Fibroblast of mammary gland (primary cell): ENCODE measurements around the gene TLK1.

Experiments
- DNase-seq: peaks from one replicate; pipeline ENCODE4 v3.0.0-alpha.2; 2010; ENCODE audit warnings: low read depth
- H3K4me3 ChIP-seq: 2 replicates; pipeline ENCODE4 v1.5.1; 2011; ENCODE audit warnings: low read depth, mild to moderate bottlenecking, low read length, moderate library complexity; ENCODE audit not compliant: control insufficient read depth
- TF ChIP-seq, protein P1 (sequence below): conservative IDR thresholded peaks from 2 replicates; pipeline ENCODE4 v1.5.1; 2011; ENCODE audit warnings: low read depth, low read length, inconsistent platforms; ENCODE audit not compliant: control insufficient read depth, insufficient read depth

TLK1 gene

DNA sequence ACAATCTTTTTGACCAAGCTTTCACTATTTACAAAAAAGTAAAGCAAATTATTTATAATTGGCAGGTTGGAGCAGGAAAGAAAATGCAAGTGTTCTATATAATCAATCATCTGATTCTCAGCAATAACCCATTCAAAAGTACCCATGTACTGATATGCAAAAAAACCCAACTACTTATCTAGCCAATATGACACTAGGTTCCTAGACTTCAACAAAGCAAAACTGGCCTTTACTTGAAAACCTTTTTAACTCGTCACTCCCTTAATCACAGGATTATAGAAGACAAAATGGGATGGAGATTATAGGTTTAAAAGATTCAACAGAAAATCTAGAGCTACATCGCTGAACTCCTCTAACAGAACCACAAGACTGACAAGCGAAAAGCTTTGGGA, 3.6 kb downstream of the TLK1 start:
- H3K4me3 ChIP-seq: no peak overlapping the region
- TF ChIP-seq, protein P1, sequence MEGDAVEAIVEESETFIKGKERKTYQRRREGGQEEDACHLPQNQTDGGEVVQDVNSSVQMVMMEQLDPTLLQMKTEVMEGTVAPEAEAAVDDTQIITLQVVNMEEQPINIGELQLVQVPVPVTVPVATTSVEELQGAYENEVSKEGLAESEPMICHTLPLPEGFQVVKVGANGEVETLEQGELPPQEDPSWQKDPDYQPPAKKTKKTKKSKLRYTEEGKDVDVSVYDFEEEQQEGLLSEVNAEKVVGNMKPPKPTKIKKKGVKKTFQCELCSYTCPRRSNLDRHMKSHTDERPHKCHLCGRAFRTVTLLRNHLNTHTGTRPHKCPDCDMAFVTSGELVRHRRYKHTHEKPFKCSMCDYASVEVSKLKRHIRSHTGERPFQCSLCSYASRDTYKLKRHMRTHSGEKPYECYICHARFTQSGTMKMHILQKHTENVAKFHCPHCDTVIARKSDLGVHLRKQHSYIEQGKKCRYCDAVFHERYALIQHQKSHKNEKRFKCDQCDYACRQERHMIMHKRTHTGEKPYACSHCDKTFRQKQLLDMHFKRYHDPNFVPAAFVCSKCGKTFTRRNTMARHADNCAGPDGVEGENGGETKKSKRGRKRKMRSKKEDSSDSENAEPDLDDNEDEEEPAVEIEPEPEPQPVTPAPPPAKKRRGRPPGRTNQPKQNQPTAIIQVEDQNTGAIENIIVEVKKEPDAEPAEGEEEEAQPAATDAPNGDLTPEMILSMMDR: no peak

DNA sequence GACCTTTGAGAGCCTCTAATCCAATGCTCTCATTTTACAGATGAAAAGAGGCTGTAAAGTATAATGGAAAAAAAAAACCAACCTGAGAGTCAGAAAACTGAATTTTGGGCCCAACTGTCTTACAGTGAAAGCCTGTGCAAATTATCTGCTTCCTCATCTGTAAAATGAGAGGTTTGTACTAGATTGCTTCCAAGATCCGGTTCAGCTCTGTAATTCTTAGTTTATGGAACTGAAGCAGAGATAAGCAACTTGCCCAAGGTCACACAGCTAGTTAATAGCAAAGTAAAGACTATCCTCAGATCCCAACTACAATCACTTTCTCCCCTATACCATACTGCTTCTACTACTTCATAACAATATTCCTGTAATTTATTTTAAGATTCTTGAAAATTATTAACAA, 6.3 kb downstream of the TLK1 start:
- no peak for DNase-seq
- TF ChIP-seq, protein P1: no peak
- no peak overlapping the region for H3K4me3 ChIP-seq

More for the DNA sequence above, 3.6 kb downstream of the TLK1 start:
- DNase-seq: no peak

DNA sequence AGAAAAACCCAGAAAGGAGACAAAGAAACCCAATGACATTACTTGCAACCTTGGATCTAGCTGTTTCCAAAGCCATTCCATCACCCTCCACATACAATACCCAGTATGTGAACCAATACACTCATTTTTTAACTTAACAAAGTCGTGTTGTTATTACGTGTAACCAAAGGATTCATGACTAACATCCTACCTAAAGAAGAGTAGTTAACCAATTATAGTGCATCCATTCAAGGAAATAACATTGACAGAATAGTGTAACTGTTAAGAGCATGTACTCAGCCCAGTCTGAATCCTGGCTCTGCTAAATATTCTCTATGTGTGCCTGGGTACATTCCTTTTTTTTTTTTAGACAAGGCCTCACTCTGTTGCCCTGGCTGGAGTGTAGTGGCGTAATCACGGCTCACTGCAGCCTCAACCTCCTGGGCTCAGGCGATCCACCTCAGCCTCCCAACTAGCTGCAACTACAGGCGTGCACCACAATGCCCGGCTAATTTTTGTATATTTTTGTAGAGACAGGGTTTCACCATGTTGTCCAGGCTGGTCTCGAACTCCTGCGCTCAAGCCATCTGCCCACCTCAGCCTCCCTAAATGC, 9.9 kb downstream of the TLK1 start:
- DNase-seq: no peak
- TF ChIP-seq, protein P1: no peak
- H3K4me3 ChIP-seq: no peak overlapping the region

DNA sequence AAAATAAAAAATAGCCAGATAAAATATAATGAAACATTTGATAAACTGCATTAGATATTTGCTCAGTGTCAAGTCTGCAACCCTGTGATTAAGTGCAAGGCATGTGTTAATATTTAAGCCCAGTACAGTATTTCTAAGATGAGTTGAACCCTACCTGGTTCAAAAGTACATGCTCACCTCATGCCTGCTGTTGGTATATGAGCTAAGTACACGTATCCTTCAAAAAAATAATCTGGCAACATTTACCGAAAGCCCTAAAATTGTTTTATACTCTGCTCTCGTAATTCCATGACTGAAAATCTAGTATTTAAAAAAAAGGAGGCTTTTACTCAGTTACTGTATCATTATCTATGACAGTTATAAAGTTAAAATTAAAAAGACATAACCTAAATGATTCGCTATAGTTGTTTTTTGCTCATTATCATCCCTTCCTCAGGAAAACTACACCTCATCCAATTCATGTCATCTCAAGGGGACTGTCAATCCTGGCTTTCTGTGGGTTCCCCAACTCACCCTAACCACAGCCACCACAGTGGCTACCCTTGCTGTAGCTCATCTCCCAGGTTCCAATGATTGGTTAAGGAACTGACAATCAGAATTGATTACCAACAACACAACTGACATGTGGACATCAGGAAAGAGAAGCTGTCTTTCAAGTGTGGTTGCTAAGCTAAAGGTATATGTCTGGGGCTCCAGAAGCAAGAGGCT, 10.6 kb downstream of the TLK1 start:
- TF ChIP-seq, protein P1: no peak
- H3K4me3 ChIP-seq: no peak overlapping the region
- no peak for DNase-seq

DNA sequence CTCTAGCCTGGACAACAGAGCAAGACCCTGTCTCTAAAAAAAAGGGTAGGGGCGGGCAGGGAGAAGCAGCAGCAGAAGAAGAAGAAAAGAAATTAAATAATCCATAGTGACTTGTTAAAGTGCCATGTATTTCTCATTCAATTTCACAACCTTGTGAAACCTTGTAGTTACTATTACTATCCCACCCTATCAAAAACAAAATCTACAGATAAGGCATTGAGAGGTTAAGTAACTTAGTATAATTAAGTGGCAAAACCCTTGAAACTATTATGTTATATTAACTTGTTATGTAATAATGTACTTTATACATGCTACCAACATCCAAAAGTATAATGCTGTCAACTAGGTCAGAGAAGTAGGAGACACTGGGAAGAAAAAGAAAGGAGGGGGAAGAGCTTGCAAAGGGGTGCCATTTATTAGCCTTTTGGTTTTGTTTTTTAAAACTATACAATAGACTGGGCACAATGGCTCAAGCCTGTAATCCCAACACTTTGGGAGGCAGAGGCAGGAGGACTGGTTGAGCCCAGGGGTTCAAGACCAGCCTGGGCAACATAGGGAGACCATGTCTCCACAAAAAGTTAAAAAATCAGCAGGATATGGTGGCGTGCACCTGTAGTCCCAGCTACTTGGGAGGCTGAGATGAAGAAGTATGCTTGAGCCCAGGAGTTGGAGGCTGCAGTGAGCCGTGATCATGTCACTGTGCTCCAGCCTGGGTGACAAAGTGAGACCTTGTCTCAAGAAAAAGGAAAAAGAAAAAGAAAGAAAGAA, 11.3 kb downstream of the TLK1 start:
- H3K4me3 ChIP-seq: no peak overlapping the region
- no peak for DNase-seq
- TF ChIP-seq, protein P1: no peak

DNA sequence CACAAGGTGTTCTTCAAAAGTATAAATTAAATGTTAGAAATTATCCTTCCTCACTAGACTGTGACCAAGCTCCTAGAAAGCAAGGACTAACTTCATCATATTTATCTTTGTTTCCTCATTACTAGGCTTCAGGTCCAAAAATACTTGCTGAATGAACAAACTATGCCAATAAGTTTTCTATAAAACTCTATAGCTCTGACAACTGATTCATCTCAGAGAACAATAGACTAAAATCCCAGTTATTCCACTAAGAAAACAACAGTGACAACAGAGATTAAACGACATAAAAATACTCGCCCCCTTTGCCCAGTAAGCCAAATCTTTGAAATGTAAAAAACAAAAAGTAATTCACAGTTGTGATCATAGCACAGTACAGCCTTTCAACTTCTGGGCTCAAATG, 13.6 kb downstream of the TLK1 start:
- no peak overlapping the region for H3K4me3 ChIP-seq
- no peak for DNase-seq
- TF ChIP-seq, protein P1: no peak
